HG03342 (cell line): ENCODE results near the gene PLEKHA6.
"Not testable (repeated sequence)": the region's sequence is repeated elsewhere in the genome, so short reads cannot be mapped to it uniquely, and the experiment has no call there.

Experiments used
- ATAC-seq: cut with Tn5 transposase; IDR thresholded peaks from one replicate; pipeline ENCODE4 v1.9.1; 2021; ENCODE audit warnings: mild to moderate bottlenecking, moderate library complexity; ENCODE audit not compliant: unreplicated experiment

Gene PLEKHA6

DNA sequence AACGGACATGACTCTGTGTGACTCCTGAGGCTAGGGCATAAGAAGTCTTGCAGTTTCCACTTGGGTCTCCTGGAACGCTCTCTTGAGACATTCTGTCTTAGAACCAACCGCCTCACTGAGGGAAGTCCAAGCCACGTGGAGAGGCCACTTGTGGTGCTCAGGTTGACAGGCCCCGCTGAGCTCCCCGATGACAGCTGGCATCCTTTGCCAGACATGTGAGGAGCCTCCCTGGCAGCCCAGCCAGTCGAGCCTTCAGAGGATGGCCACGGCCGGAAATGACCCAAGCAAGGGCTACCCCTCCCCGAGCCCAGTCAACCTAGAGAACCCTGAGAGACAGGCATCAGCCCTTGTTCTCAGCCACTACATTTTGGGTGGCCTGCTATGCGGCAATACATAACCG is 20.7 kb downstream of the PLEKHA6 start:
- ATAC-seq: no peak

DNA sequence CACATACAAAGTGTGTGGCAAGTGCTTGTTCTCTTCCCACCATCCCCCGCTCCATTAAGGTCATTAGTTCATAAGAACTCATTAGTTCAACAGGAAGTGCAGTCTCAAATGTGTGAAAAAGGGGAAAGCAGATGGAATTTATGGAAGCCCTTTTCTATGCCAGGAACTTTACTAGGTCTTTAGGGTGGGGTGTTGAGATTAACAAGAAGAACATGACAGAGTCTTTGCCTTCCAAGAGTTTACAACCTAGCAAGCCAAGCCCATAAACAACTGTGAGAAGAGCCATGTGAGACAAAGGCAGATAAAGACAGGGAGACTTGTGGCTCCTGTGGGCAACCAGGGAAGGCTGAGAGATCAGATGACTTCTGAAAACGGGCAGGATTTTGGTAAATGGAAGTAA is 21.4 kb downstream of the PLEKHA6 start:
- no peak for ATAC-seq

DNA sequence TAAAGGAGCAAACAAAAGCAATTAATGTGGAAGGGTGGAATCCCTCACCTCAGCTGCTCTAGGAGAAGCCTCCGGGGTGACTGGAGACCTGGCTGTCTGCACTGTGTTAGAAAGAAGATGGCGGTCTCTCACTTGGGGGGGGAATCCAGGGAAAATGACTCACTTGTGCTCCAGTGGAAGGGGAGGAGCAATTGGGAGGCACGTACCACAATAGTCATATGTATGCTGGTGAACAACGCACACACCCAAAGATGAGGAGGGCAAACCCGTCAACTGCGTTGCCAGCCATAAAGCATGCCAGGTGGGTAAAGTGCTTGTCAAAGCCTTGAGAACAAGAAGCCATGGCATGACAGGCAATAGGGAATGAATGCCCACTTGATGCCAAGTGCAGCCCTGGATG is 22.1 kb downstream of the PLEKHA6 start:
- ATAC-seq: no peak

GRCh38 chr1:204337036-204337429 is 22.7 kb downstream of the PLEKHA6 start:
- ATAC-seq: no peak

DNA sequence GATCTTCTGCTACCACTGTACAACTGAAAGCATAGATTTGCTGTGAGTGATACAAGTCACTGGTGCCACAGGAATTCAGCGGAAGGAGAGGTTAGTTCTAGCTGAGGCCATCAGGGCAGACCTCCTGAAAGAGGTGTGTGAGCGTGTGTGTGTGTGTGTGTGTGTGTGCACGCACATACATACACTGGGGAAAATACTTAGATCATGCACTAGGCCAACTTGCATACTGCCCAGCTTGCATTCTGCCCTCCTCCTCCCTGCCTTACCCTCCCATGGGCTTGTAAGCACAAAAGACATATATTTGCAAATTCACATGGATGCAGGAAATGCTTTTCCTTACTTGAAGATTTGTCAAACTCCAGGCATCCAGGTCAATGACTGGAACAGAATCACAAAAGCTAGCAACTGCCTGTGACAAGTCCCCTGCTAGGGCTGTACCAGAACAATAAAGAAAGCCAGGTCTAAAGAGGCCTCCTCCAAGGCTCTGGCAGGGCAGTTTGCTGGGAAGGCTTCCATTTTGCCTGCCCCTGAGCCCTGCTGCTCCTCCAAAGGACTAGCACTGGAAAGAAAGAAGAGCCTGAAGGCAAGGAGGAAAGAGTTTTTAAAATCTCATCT is 23.2 kb downstream of the PLEKHA6 start:
- no peak for ATAC-seq

- ATAC-seq: no peak
Measured at GRCh38 chr1:204335533-204335932, 24.2 kb downstream of the PLEKHA6 start.

GRCh38 chr1:204335085-204335484 is 24.6 kb downstream of the PLEKHA6 start:
- ATAC-seq: no peak

- ATAC-seq: no peak
Measured at GRCh38 chr1:204334455-204334854, 25.3 kb downstream of the PLEKHA6 start.

- ATAC-seq: no peak
Measured at GRCh38 chr1:204333427-204333826, 26.3 kb downstream of the PLEKHA6 start.

DNA sequence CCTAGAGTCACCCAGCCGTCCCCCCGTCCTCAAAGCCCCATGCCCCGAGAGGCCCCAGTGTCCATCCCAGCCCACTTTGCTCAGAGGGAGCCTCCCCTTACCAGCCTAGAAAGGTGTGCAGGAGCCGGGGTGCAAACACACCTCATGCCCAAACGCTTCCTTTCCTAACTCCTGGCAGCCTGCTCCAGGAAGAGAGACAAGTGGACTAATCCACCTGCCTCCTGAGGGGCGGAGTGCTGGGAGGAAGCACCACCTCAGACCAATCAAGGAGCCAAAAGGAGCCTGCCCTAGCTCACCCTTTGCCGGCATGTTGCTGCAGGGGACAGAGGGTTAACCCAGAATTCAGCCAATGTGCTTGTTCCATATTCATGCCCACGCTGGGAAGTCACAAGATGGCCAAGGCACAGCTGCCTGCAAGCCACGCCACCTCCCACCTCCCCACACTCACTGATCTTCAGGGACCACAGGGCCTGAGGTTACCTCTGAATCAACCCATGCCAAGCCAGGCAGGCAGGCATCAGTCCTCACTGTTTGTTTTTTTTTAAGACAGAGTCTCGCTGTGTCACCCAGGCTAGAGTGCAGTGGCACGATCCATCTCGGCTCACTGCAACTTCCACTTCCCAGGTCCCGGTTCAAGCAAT is 27.8 kb downstream of the PLEKHA6 start:
- no peak for ATAC-seq

DNA sequence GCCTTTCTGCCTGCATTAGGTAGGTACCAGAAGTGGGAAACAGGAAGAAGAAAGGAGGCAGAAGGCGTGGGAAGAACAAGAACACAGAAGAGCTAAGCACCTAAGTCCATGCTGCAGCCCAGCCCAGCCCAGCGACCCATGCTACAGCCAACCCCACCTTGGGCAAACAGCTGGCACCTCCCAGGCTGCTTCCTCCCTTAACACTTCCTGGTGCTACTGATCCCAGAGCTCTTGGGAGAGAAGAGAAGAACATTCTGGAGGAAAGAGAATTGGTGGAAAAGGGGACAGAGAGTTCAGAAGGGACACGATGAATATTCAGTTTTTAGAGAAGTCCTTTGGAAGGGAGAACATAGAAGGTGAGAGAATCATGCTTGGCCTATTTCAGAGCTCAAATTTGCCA is 28.5 kb downstream of the PLEKHA6 start:
- no peak for ATAC-seq

GRCh38 chr1:204327870-204328269 is 31.9 kb downstream of the PLEKHA6 start:
- not testable (repeated sequence) for ATAC-seq

- no peak for ATAC-seq
Measured at GRCh38 chr1:204327359-204327758, 32.4 kb downstream of the PLEKHA6 start.

DNA sequence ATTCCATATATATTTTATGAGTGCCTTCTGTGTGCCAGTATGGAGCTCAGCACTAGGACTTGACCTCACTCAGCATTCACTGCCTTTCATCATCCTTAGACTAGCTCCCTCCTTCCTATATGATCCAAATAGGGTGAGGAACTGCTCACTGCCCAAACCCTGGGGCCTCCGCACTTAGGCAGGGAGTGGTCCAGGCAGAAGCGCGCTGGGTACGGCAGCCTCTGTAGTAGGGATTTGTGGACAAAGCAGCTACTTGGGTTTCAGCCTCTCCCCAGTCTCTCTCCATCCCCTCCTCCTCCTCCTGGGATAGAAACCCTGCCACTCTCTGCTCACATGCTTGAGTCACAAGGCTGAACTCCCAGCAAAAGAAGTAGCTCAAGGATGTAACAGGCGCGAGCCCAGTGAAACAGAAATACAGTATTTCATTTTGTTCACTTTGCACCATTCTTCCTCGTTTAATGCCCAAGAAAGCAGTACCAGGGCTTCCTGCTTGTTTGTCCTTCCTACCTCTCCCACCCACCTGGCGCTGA is 32.9 kb downstream of the PLEKHA6 start:
- ATAC-seq: no peak

DNA sequence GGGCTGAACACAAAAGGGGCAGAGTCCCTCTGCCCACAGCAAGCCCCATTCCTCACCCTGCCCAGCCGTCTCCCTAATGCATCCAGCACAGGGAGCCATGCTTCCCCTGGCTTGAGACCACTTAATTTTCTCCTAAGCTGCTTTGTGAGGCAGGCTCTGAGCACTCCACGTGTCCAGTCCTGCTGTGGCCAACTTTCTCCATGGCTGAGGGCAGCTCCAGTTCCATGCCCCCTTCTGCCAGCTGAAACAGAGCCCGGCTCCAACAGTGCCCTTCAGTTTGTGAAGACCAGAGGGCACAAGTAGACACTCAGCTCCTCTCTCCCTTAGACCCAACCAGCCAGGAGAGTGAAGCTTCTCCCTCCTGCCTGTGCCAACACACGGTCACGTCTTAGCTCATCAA is 33.8 kb downstream of the PLEKHA6 start:
- ATAC-seq: no peak

- no peak for ATAC-seq
Measured at GRCh38 chr1:204323887-204324286, 35.8 kb downstream of the PLEKHA6 start.

GRCh38 chr1:204322339-204322868 is 37.3 kb downstream of the PLEKHA6 start:
- ATAC-seq: no peak

DNA sequence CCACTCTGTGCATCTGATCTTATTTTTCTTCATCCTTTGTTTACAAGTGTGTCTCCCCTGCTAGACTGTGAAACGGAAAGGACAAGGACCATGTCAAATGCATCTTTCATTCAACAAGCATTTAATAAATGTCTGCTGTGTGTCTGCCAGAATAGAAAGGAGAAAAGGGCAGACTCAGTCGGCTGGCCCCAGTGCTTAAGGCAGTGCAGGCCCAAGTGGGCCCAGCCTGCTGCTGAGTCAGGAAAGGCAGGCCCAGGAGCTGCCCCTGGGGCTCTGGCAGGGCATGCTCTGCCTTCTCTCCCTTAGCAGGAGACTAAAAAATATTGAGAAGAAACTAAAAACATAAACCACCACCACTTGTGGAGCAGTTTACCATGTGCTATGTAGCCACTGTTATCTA is 38.1 kb downstream of the PLEKHA6 start:
- ATAC-seq: no peak

DNA sequence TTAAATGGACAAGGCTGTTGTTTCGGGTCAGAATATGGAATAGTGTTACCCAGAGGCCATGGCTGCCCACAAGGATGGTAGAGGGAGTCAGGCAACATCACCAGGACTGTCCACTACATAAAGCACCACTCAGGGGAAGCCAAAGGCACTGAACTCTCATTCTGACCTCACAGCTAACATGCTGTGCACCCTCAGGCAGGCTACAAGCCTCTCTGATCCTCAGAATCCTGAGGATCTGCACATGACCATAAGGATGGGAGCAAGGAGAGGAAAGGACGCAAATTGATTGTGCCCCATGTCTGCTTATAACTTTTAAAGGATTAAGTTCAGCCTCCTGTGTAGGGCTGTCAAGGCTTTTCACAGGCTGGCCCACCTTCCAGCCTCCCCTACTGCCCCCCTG is 38.7 kb downstream of the PLEKHA6 start:
- ATAC-seq: no peak

DNA sequence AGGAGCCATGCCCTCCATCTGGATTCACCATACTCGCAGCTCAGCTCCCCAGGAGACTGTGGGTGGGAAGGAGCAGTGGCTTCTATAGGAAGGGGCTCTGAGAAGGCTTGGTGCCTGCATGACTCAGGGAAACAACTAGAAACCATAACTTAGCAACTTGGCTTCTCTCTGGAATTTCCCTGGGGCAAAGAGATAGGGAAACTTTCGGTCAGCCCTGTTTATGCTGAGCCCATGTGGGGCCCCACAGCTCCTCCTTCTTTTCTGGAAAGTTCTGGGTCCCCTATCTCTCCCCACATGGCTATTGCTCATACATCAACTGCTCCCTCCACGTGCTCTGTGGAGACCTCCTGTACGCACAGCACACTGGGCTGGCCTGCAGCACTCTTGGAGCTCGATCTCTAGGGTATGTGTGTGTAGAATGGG is 39.3 kb downstream of the PLEKHA6 start:
- ATAC-seq: no peak

- no peak for ATAC-seq
Measured at GRCh38 chr1:204319462-204319861, 40.3 kb downstream of the PLEKHA6 start.

GRCh38 chr1:204319027-204319426 is 40.7 kb downstream of the PLEKHA6 start:
- ATAC-seq: no peak
